Liver (tissue), 9 donors: ENCODE results near the gene DNAAF1. TPM values are rescaled to one million over a fixed set of nuclear protein-coding genes. Genes with fewer than 3 reads are reported as not detected.

Source experiments
- DNase-seq: peaks from one replicate; pipeline ENCODE4 v3.0.0-alpha.2; 2017; ENCODE audit warnings: low spot score
- H3K27ac ChIP-seq, 2 donors: one replicate each; pipeline ENCODE4 v1.7.0; 2013; ENCODE audit warnings: inconsistent platforms in 2 of 2, low read length in 2 of 2, control low read depth in 1 of 2, low read depth in 1 of 2, mild to moderate bottlenecking in 1 of 2
- H3K27me3 ChIP-seq, 4 donors: one replicate each; pipeline versions ENCODE4 v1.6.1 to v1.7.0; 2013; ENCODE audit warnings: low read length in 3 of 4, inconsistent platforms in 1 of 4, mild to moderate bottlenecking in 1 of 4, moderate library complexity in 1 of 4; ENCODE audit not compliant: control insufficient read depth in 4 of 4, insufficient read depth in 4 of 4
- H3K36me3 ChIP-seq, 4 donors: one replicate each; pipeline versions ENCODE4 v1.6.1 to v1.7.0; 2013; ENCODE audit warnings: low read length in 3 of 4, mild to moderate bottlenecking in 3 of 4, low read depth in 1 of 4, moderate library complexity in 1 of 4; ENCODE audit not compliant: control insufficient read depth in 4 of 4, insufficient read depth in 3 of 4
- H3K4me1 ChIP-seq, 4 donors: one replicate each; pipeline versions ENCODE4 v1.6.1 to v1.7.0; 2013; ENCODE audit warnings: low read length in 3 of 4, mild to moderate bottlenecking in 3 of 4, moderate library complexity in 1 of 4; ENCODE audit not compliant: control insufficient read depth in 4 of 4, insufficient read depth in 4 of 4
- H3K4me3 ChIP-seq, 3 donors: one replicate each; pipeline versions ENCODE4 v1.6.1 to v1.7.0; 2013; ENCODE audit warnings: low read length in 3 of 3, control low read depth in 1 of 3, low read depth in 1 of 3, mild to moderate bottlenecking in 1 of 3
- H3K9ac ChIP-seq, 2 donors: one replicate each; pipeline ENCODE4 v1.7.0; 2013; ENCODE audit warnings: low read length in 2 of 2, mild to moderate bottlenecking in 2 of 2, moderate library complexity in 2 of 2, control low read depth in 1 of 2, low read depth in 1 of 2
- H3K9me3 ChIP-seq, 4 donors: one replicate each; pipeline versions ENCODE4 v1.6.1 to v1.7.0; 2013; ENCODE audit warnings: low read length in 3 of 4; ENCODE audit not compliant: control insufficient read depth in 4 of 4
- ATF3 ChIP-seq: IDR thresholded peaks from 2 replicates; pipeline ENCODE4 v1.6.1; 2016; ENCODE audit warnings: antibody characterized with exemption
- CTCF ChIP-seq: fragments of 150-350 bp; IDR thresholded peaks from 2 replicates; pipeline ENCODE4 v1.5.1; 2017; ENCODE audit warnings: improper control_type of control experiment, low read depth, low read length; ENCODE audit not compliant: missing input control
- EGR1 ChIP-seq, 2 donors: IDR thresholded peaks; 2 replicates each; pipeline ENCODE4 v1.6.1; 2016 to 2018; ENCODE audit warnings: antibody characterized with exemption in 2 of 2, low read depth in 2 of 2
- GABPA ChIP-seq, 2 donors: IDR thresholded peaks in 1 of 2; conservative IDR thresholded peaks in 1 of 2; 2 replicates each; pipeline ENCODE4 v1.6.1; 2016; ENCODE audit warnings: antibody characterized with exemption in 2 of 2, mild to moderate bottlenecking in 1 of 2, moderate library complexity in 1 of 2
- HNF4A ChIP-seq, 2 donors: conservative IDR thresholded peaks; 2 replicates each; pipeline ENCODE4 v1.6.1; 2016; ENCODE audit warnings: antibody characterized with exemption in 2 of 2, mild to moderate bottlenecking in 2 of 2
- MAX ChIP-seq: IDR thresholded peaks from 2 replicates; pipeline ENCODE4 v1.6.1; 2016; ENCODE audit warnings: antibody characterized with exemption
- NR2F2 ChIP-seq: IDR thresholded peaks from 2 replicates; pipeline ENCODE4 v1.6.1; 2016; ENCODE audit warnings: antibody characterized with exemption
- RAD21 ChIP-seq, 2 donors: IDR thresholded peaks; 2 replicates each; pipeline ENCODE4 v1.6.1; 2016; ENCODE audit warnings: antibody characterized with exemption in 2 of 2, mild to moderate bottlenecking in 2 of 2
- REST ChIP-seq: IDR thresholded peaks from 2 replicates; pipeline ENCODE4 v1.6.1; 2016; ENCODE audit warnings: antibody characterized with exemption, mild to moderate bottlenecking
- RXRA ChIP-seq, 2 donors: IDR thresholded peaks; 2 replicates each; pipeline ENCODE4 v1.6.1; 2017 to 2018; ENCODE audit warnings: antibody characterized with exemption in 2 of 2, mild to moderate bottlenecking in 1 of 2
- SP1 ChIP-seq: IDR thresholded peaks from 2 replicates; pipeline ENCODE4 v1.6.1; 2018; ENCODE audit warnings: antibody characterized with exemption, mild to moderate bottlenecking
- TAF1 ChIP-seq: conservative IDR thresholded peaks from 2 replicates; pipeline ENCODE4 v1.6.1; 2016; ENCODE audit warnings: antibody characterized with exemption, mild to moderate bottlenecking
- YY1 ChIP-seq: IDR thresholded peaks from 2 replicates; pipeline ENCODE4 v1.6.1; 2016; ENCODE audit warnings: antibody characterized with exemption, mild to moderate bottlenecking
- ZBTB33 ChIP-seq: IDR thresholded peaks from 2 replicates; pipeline ENCODE4 v1.6.1; 2016; ENCODE audit warnings: antibody characterized with exemption
- WGBS: extraction: QIAGEN DNeasy Blood & Tissue Kit; methylation state at CpG from one replicate; pipeline ENCODE4 v1.1.7; 2013; 5-methylcytosine and 5-hydroxymethylcytosine counted together
- polyA plus RNA-seq, 2 donors: library from polyadenylated mRNA; stranded (reverse) in 1 of 2; unstranded in 1 of 2; fragments of 200-250 nt in 1 of 2; fragments of >200 nt in 1 of 2; fragmentation: Nextera tagmentation in 1 of 2; extraction: Ambion mirVana in 1 of 2; gene quantifications; one replicate each; pipeline versions ENCODE4 v1.2.1 to v1.2.3, GENCODE V29; 2013 to 2015
- total RNA-seq, 2 donors: library from RNA; depleted of rRNA; stranded (reverse); fragments of >200 nt; gene quantifications; one replicate each; pipeline ENCODE4 v1.2.3, GENCODE V29; 2014
- donor health status: healthy.
- donor health status: healthy.
- donor health status: healthy.
- donor health status: healthy.
- donor health status: healthy.

The DNAAF1 gene
- total and polyA plus RNA-seq, 4 donors, result under 0.01 to 0.08 (median 0.06) TPM; not detected in 1

GRCh38 chr16:84186685-84187437 lies 41.8 kb downstream of the DNAAF1 start, which contains the start of gene TAF1C:
Gene TAF1C (minus strand): TSS chr16:84187057. CDS start chr16:84184988, 2,069 bp downstream.
- DNase-seq, result peak; percentile 95
- TF ChIP-seq ZBTB33 (no peak), MAX (peak; percentile 73), NR2F2 (peak; percentile 29), CTCF (peak; percentile 97), REST (no peak), GABPA (IDR thresholded peaks at IDR 0.05 in 1 of 2, conservative IDR thresholded peaks at IDR 0.05 in 1 of 2) (peak; percentile 98 to 100), RXRA (IDR thresholded peaks at IDR 0.05) (peak in 1 of 2 donors; percentile 17), EGR1 (IDR thresholded peaks at IDR 0.05; ENCODE audit: low read depth in 2 of 2) (peak in 1 of 2 donors; percentile 74), RAD21 (IDR thresholded peaks at IDR 0.05) (peak; percentile 88 to 92), YY1 (no peak), TAF1 (no peak), SP1 (peak; percentile 34), ATF3 (no peak), HNF4A (conservative IDR thresholded peaks at IDR 0.05) (no peak)
- Histone ChIP-seq H3K27ac (peak within 1 kb of the TSS in 1 of 2 donors; percentile 2), H3K27me3 (no peaks in the 10 kb centered on the region), H3K36me3 (peaks cover 3 to 19% (median 11%) of the 10 kb centered on the region in 4 donors), H3K4me3 (peak within 1 kb of the TSS; percentile 72 to 94 (median 91)), H3K4me1 (peaks cover 0 to 17% (median 6%) of the 10 kb centered on the region in 4 donors), H3K9ac (peak within 1 kb of the TSS; percentile 71 to 79), H3K9me3 (no peaks in the 10 kb centered on the region)
- 2% methylated on average over 55 of the region's 55 CpGs for WGBS
